Uterus (tissue), 4 donors: ENCODE data around the gene RRH. TPM values are rescaled to one million over a fixed set of nuclear protein-coding genes. Genes with fewer than 3 reads are reported as not detected.
"Not testable (repeated sequence)": the region's sequence is repeated elsewhere in the genome, so short reads cannot be mapped to it uniquely, and the experiment has no call there.

ENCODE experiments used
- DNase-seq, 2 donors: peaks; one replicate each; pipeline ENCODE4 v3.0.0-alpha.2; 2019 to 2020
- H3K27ac ChIP-seq, 2 donors: fragments of 200-600 bp; sonication (generic); 1 replicate in 1 of 2; 2 replicates in 1 of 2; pipeline ENCODE4 v1.5.1; 2016 to 2018
- H3K27me3 ChIP-seq, 2 donors: fragments of 200-600 bp; sonication (generic); one replicate each; pipeline ENCODE4 v1.5.1; 2018 to 2019; ENCODE audit warnings: control low read depth in 1 of 2
- H3K36me3 ChIP-seq, 2 donors: fragments of 200-600 bp; sonication (generic); one replicate each; pipeline ENCODE4 v1.5.1; 2019; ENCODE audit warnings: control low read depth in 1 of 2
- H3K4me1 ChIP-seq, 2 donors: fragments of 200-600 bp; sonication (generic); one replicate each; pipeline ENCODE4 v1.5.1; 2018 to 2019; ENCODE audit warnings: control low read depth in 1 of 2
- H3K4me3 ChIP-seq, 2 donors: fragments of 200-600 bp; sonication (generic); 1 replicate in 1 of 2; 2 replicates in 1 of 2; pipeline ENCODE4 v1.5.1; 2018 to 2019; ENCODE audit warnings: mild to moderate bottlenecking in 1 of 2
- H3K9me3 ChIP-seq, 2 donors: fragments of 200-600 bp; sonication (generic); one replicate each; pipeline ENCODE4 v1.5.1; 2019; ENCODE audit warnings: control low read depth in 1 of 2
- CTCF ChIP-seq, 4 experiments: fragments of 200-600 bp in 2 of 4; fragments of 450-650 bp in 2 of 4; sonication (generic) in 2 of 4; IDR thresholded peaks; one replicate each; pipeline ENCODE4 v1.5.1; 2016 to 2019; ENCODE audit warnings: antibody characterized with exemption in 4 of 4, mild to moderate bottlenecking in 2 of 4, moderate library complexity in 1 of 4
- POLR2A ChIP-seq, 2 donors: fragments of 450-650 bp; IDR thresholded peaks; one replicate each; pipeline ENCODE4 v1.6.1; 2016; ENCODE audit warnings: antibody characterized with exemption in 2 of 2, mild to moderate bottlenecking in 1 of 2, moderate library complexity in 1 of 2
- intact Hi-C: fragments of 100-400 bp; cut with DNase I; formaldehyde crosslinking; loops from one replicate; pipeline ENCODE4 v1.15.1; 2023; ENCODE audit warnings: low total_unique reads
- total RNA-seq, 4 donors: library from RNA; depleted of rRNA in 3 of 4; stranded (reverse); fragments of >200 nt in 3 of 4; gene quantifications; one replicate each; pipeline versions ENCODE4 v1.1.0 to v1.2.4, GENCODE V29; 2014 to 2023
- donor health status: DM: yes; HTN: yes; CAD: no.

RRH gene
- total RNA-seq, 4 donors from 2014 or later, result 0.30 to 1.5 TPM; not detected in 2

DNA sequence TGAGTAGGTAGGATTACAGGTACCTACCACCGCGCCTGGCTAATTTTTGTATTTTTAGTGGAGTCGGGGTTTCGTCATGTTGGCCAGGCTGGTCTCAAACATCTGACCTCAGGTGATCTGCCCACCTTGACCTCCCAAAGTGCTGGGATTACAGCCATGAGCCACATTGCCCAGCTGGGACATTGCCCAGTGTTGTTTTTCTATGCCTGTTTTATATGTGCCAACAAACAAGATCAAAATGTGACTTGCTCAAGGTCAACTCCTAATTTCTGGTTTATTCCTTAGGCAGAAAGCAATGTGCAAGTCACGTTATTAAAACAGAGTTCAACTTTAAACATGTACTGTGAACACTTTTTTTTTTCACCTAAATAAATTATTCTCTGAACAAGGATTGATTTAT lies 22.8 kb downstream of the RRH start:
- intact Hi-C loops, result no loop called here
- Histone ChIP-seq H3K36me3 (no peaks in the 10 kb centered on the region), H3K4me3 (no peak overlapping the region), H3K9me3 (no peaks in the 10 kb centered on the region), H3K27ac (no peak overlapping the region), H3K27me3 (no peaks in the 10 kb centered on the region), H3K4me1 (no peaks in the 10 kb centered on the region)
- TF ChIP-seq POLR2A (IDR thresholded peaks at IDR 0.05) (no peak), CTCF (IDR thresholded peaks at IDR 0.05) (no peak)
- DNase-seq, result no peak

DNA sequence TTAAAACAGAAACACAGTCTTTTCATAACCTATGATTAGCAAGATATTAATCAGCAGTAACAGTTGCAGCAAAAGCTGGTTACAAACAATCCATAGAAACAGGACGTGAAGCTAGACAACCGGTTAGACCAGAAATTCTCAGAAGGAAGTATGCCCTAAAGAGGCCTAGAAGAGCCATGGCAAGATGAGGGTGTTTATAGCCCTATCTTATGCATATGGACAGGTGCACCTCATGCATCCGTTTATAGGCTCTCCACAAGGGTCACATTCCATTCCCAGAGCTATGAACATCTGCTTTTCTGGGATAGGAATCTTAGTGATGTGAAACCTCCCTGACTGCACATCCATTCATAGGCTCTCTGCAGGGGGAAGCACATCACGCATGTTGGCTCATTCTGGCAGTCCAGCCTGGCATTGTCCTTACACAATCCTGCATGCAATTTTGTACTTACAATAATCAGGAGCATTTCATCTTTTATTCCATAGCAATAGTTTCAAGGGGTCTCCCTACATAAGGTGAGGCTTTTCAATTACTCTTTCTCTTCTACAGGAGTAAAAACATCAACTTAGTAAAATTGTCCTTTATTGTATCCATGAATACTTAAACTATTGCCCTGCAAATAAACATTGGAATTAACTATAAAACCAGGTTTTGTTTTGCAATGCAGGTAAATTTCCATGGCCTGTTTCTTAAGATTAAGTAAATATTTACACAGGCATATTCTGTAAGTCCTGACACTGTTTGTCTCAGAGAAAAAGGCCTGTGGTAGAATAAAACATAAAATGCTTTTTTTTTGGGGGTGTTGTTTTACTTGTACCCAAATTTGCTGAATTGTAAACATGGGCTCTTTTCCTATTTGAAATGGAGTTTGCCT lies 31.9 kb downstream of the RRH start:
- H3K27me3 ChIP-seq, H3K4me1 ChIP-seq, H3K36me3 ChIP-seq, intact Hi-C loops, H3K9me3 ChIP-seq, H3K27ac ChIP-seq, DNase-seq, H3K4me3 ChIP-seq: not testable (repeated sequence)

DNA sequence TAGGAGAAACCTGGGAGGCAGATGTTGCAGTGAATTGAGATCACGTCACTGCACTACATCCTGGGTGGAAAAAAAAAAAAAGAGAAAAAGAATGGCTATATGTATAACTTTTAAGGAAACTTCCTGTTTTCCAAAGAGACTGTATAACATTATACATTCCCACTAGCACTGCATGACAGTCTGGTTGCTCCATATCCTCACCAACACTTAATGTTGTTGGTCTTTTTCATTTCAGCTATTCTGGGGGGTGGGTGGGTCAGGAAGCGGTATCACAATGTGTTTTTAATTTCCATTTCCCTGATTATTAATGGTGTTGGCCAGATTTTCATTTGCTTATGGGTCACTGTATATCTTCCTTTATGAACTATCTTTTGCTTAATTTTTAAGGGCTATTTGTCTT lies 33.5 kb downstream of the RRH start:
- intact Hi-C loops, result no loop called here
- no peaks in the 10 kb centered on the region for H3K9me3 ChIP-seq
- H3K4me1 ChIP-seq, result no peaks in the 10 kb centered on the region
- DNase-seq, result no peak
- TF ChIP-seq POLR2A (IDR thresholded peaks at IDR 0.05), result no peak
- H3K27me3 ChIP-seq, result no peaks in the 10 kb centered on the region
- H3K27ac ChIP-seq, result no peak overlapping the region
- H3K36me3 ChIP-seq, result no peaks in the 10 kb centered on the region
- no peak overlapping the region for H3K4me3 ChIP-seq

DNA sequence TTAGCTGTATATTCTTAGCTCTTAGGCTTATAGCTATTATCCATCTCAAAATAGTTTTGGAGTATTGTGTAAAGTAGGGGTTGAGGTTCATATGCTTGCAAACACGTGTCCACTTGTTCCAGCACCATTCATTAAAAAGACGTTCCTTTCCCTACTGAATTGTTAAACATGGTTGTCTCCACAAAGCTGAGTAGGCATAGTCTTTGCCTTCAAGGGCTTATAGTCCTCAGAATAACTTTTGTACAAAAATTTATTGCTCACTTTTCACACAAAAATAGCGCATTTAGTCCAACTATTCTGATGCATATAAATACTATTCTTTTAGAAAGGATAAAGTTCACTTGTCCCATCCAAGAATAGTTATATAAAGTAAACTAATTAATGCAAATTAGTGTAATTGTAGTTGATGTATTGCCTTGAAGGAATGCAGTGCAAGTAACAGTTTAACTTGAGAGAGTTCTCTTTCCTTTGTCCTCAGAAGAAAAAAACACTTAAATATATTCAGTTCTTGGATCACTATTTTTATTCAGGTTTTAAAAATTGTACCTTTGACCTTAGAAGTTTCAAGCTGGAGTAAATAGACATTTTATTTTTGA lies 34.2 kb downstream of the RRH start:
- no peak for TF ChIP-seq POLR2A (IDR thresholded peaks at IDR 0.05)
- TF ChIP-seq CTCF (IDR thresholded peaks at IDR 0.05), result no peak
- no peaks in the 10 kb centered on the region for H3K36me3 ChIP-seq
- H3K27ac ChIP-seq, result no peak overlapping the region
- no peaks in the 10 kb centered on the region for H3K4me1 ChIP-seq
- no peaks in the 10 kb centered on the region for H3K9me3 ChIP-seq
- no peaks in the 10 kb centered on the region for H3K27me3 ChIP-seq
- no peak overlapping the region for H3K4me3 ChIP-seq
- intact Hi-C loops, result no loop called here
- no peak for DNase-seq

- Histone ChIP-seq H3K36me3 (no peaks in the 10 kb centered on the region), H3K4me1 (no peaks in the 10 kb centered on the region), H3K9me3 (no peaks in the 10 kb centered on the region), H3K27me3 (no peaks in the 10 kb centered on the region), H3K4me3 (no peak overlapping the region), H3K27ac (no peak overlapping the region)
- TF ChIP-seq CTCF (IDR thresholded peaks at IDR 0.05) (no peak), POLR2A (IDR thresholded peaks at IDR 0.05) (no peak)
- intact Hi-C loops, result no loop called here
- DNase-seq, result no peak
Observed at GRCh38 chr4:109864134-109864533, 36.4 kb downstream of the RRH start.

GRCh38 chr4:109870061-109870460 lies 42.3 kb downstream of the RRH start:
- no peak overlapping the region for H3K4me3 ChIP-seq
- no peaks in the 10 kb centered on the region for H3K36me3 ChIP-seq
- H3K4me1 ChIP-seq, result no peaks in the 10 kb centered on the region
- intact Hi-C loops, result no loop called here
- TF ChIP-seq POLR2A (IDR thresholded peaks at IDR 0.05) (no peak), CTCF (IDR thresholded peaks at IDR 0.05) (no peak)
- H3K9me3 ChIP-seq, result no peaks in the 10 kb centered on the region
- no peaks in the 10 kb centered on the region for H3K27me3 ChIP-seq
- no peak overlapping the region for H3K27ac ChIP-seq
- no peak for DNase-seq
